GM19193 (cell line): ENCODE measurements around the gene GPAT3.

Source experiments
- POLR2A ChIP-seq: IDR thresholded peaks from 4 replicates; pipeline ENCODE4 v1.6.1; 2011; ENCODE audit not compliant: insufficient read depth, insufficient read length; ENCODE audit errors: extremely low read depth

The GPAT3 gene

DNA sequence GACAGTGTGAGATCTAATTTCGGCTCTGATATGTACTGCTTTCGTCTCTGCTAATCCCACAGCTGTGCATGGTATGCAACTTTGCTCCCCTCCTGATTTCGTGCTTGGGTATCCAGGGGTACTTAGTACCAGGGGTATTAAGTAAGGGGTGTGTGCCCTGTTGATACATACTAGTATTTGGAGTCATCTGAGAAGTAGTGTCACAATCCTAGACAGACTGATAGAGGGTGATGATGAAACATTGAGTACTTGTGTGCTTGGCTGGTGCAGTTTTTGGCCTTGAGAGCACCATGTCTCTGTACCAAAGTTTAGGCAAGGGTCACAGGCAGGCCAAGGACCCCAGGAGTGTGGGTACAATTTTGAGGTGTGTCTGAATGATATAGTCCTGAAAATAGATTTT, 10.9 kb downstream of the GPAT3 start:
- no peak for TF ChIP-seq POLR2A

DNA sequence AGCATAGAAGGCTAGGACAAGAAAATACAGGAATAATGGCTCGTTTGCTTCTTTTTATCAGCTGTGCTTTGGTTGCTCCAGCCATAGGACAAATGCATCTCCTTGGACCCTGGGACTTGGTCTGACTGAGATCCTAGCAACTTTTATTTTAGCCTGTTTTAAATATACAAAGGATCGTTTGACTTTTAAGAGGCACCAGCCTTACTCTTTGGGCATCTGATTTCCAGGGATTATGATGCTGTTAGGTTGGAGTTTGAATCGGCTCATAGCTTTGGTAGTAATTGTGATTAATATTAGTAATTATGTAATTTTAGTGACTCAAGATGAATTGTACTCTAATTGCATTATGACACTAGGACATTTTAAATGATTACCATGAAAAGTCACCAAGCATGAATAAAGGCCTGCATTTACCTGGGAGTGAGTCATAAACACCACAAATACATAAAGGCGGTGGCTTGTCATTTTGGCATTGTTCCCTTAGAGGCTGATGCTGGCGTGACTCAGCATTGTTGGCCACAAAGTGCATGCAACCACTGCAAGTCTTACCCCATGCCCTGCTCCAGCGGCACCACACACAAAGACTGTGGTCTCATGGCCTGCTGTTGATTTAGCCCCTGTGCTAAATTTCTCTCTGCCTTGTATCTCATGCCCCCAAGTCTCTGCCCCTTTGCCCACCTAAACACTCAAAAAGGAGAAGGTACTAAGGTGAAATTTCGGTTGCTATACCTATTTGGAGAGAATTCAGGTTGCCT, 12.4 kb downstream of the GPAT3 start:
- TF ChIP-seq POLR2A: no peak

GRCh38 chr4:83552083-83552482, 16.2 kb downstream of the GPAT3 start:
- no peak for TF ChIP-seq POLR2A

DNA sequence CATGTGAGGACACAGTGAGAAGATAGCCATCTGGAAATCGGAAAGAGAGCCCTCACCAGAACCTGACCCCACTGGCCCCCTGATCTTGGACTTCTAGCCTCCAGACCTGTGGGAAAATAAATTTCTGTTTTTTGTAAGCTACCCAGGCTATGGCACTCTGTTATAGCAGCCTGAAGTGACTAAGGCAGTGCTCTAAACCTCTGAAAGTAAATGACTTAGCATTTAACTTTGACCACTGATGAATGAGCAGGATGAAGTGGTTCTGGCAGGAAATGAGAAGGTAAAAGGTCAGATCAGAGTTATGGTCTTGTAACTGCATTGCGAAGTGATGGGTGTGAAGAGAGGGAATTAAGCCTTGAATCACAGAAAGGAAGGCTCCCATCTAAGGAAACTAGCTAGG, 17.0 kb downstream of the GPAT3 start:
- no peak for TF ChIP-seq POLR2A

GRCh38 chr4:83556006-83556707, 20.2 kb downstream of the GPAT3 start:
- no peak for TF ChIP-seq POLR2A

GRCh38 chr4:83556816-83557215, 20.9 kb downstream of the GPAT3 start:
- TF ChIP-seq POLR2A: no peak

GRCh38 chr4:83558059-83558653, 22.2 kb downstream of the GPAT3 start:
- TF ChIP-seq POLR2A: no peak

- no peak for TF ChIP-seq POLR2A
These were observed 22.8 kb downstream of the GPAT3 start for GRCh38 chr4:83558680-83559079.

- no peak for TF ChIP-seq POLR2A
These were observed 24.6 kb downstream of the GPAT3 start for GRCh38 chr4:83560523-83560922.

DNA sequence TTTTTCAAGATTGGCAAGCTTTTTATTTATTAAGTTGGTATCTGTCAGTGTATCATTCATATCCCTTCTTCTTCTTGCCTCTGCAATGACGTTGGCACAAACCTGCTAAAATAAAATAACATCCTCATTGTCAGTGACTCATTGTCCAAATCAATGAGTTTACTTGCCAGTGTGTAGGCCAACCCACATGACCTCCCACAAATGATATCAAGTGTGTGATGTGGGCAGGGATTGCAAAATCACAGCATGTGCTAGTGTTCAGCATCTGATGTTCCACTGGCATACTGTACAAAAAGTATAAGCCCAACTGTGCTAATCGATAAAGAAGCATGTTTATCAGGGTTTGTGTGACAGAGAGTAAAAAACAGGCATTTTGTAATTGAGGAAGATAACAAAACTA, 25.5 kb downstream of the GPAT3 start:
- no peak for TF ChIP-seq POLR2A

DNA sequence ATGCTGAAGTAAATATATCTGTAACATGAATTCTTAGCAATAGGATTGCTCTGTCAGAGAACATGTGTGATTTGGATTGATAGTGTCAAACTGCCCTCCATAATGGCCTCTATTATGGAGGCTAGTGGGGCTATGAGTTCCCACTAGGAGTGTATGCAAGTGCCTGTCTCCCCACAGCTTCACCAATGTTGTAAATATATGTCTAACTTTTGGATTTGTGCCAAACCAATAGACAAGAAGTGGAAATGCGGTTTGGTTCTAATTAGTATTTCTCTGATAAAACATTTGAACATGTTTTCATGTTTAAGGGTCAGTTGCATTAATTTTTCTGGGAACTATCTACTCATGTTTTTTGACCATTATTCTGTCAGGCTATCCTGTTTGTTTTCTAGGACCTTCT, 28.1 kb downstream of the GPAT3 start:
- TF ChIP-seq POLR2A: no peak

DNA sequence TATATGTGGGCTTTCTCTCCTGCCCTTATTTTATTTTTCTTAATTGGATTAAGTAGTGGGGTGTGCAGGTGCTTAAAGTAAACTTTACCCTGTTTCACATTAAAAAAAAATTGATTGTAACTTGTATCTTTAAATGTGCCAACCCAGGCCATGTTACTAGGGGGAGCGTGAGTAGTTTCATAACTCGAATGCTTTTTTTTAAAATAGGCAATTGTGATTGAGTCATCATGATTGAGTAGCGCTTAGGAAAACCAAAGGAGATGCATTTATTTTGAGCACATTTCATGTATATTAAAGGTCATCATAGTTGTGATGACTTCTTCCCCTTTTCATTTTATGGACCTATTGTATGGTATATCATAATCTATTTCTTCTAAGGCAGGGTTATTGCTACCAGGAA, 32.2 kb downstream of the GPAT3 start:
- no peak for TF ChIP-seq POLR2A

GRCh38 chr4:83569429-83569828, 33.5 kb downstream of the GPAT3 start:
- TF ChIP-seq POLR2A: no peak

DNA sequence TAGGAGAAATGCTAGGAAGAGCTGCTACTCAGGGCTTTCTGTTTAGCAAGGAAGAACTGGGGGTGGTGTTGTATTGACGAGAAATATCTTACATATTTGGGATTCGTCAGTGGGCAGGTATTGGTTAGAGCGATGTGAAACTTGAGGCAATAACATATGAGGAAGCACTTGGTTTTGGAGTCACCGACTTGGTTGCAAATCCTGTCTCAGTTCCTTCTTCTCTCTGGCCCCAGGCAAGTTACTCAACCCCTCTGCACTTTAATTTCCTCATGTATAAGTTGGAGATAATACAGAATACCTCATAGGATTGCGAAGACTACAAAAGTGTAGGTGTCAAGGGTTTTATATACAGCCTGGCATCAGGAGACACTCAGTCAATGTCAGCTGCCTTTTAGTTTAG, 34.1 kb downstream of the GPAT3 start:
- no peak for TF ChIP-seq POLR2A

GRCh38 chr4:83572848-83573247, 36.9 kb downstream of the GPAT3 start:
- TF ChIP-seq POLR2A: no peak

- TF ChIP-seq POLR2A: no peak
These were observed 38.3 kb downstream of the GPAT3 start for GRCh38 chr4:83574247-83574646.

GRCh38 chr4:83581411-83582288, 45.7 kb downstream of the GPAT3 start:
- no peak for TF ChIP-seq POLR2A
